ENCODE measurements around the gene GRM7.

The GRM7 gene

GRCh38 chr3:7693976-7694375, 833.1 kb downstream of the GRM7 start:
- TF ChIP-seq CTCF (conservative IDR thresholded peaks at IDR 0.05; ENCODE audit: low read depth, low read length), result no peak
- DNase-seq (ENCODE audit: low read depth), result no peak
- no peak overlapping the region for H3K4me3 ChIP-seq (ENCODE audit: low read length)

GRCh38 chr3:7695049-7695448, 834.1 kb downstream of the GRM7 start:
- no peak overlapping the region for H3K4me3 ChIP-seq (ENCODE audit: low read length)
- DNase-seq (ENCODE audit: low read depth), result no peak
- no peak for TF ChIP-seq CTCF (conservative IDR thresholded peaks at IDR 0.05; ENCODE audit: low read depth, low read length)

- no peak for DNase-seq (ENCODE audit: low read depth)
- no peak overlapping the region for H3K4me3 ChIP-seq (ENCODE audit: low read length)
- TF ChIP-seq CTCF (conservative IDR thresholded peaks at IDR 0.05; ENCODE audit: low read depth, low read length), result no peak
These were observed 835.4 kb downstream of the GRM7 start for GRCh38 chr3:7696320-7696719.

GRCh38 chr3:7697548-7697947, 836.6 kb downstream of the GRM7 start:
- H3K4me3 ChIP-seq (ENCODE audit: low read length), result no peak overlapping the region
- DNase-seq (ENCODE audit: low read depth), result no peak
- TF ChIP-seq CTCF (conservative IDR thresholded peaks at IDR 0.05; ENCODE audit: low read depth, low read length), result no peak

- no peak for DNase-seq (ENCODE audit: low read depth)
- TF ChIP-seq CTCF (conservative IDR thresholded peaks at IDR 0.05; ENCODE audit: low read depth, low read length), result no peak
- H3K4me3 ChIP-seq (ENCODE audit: low read length), result no peak overlapping the region
These were observed 839.6 kb downstream of the GRM7 start for GRCh38 chr3:7700539-7700938.

GRCh38 chr3:7700977-7701376, 840.1 kb downstream of the GRM7 start:
- no peak for DNase-seq (ENCODE audit: low read depth)
- no peak overlapping the region for H3K4me3 ChIP-seq (ENCODE audit: low read length)
- TF ChIP-seq CTCF (conservative IDR thresholded peaks at IDR 0.05; ENCODE audit: low read depth, low read length), result no peak

GRCh38 chr3:7707187-7707586, 846.3 kb downstream of the GRM7 start:
- no peak overlapping the region for H3K4me3 ChIP-seq (ENCODE audit: low read length)
- no peak for DNase-seq (ENCODE audit: low read depth)
- TF ChIP-seq CTCF (conservative IDR thresholded peaks at IDR 0.05; ENCODE audit: low read depth, low read length), result no peak
